WERI-Rb-1 (cell line): ENCODE results near the gene CBFB.

Experiments used
- DNase-seq: peaks from one replicate; pipeline ENCODE4 v3.0.0-alpha.2; 2020
- H3K27ac ChIP-seq: fragments of 250-450 bp; sonication (Bioruptor Pico); 2 replicates; pipeline ENCODE4 v1.5.1; 2020; ENCODE audit warnings: mild to moderate bottlenecking, moderate library complexity
- H3K27me3 ChIP-seq: fragments of 250-450 bp; sonication (Bioruptor Pico); 2 replicates; pipeline ENCODE4 v1.5.1; 2021; ENCODE audit warnings: mild to moderate bottlenecking, low read depth, moderate library complexity; ENCODE audit not compliant: insufficient read depth, severe bottlenecking
- H3K36me3 ChIP-seq: fragments of 250-450 bp; sonication (Bioruptor Pico); 2 replicates; pipeline ENCODE4 v1.5.1; 2020; ENCODE audit warnings: mild to moderate bottlenecking, moderate library complexity
- H3K4me3 ChIP-seq: 2 replicates; pipeline ENCODE4 v1.5.1; 2011; ENCODE audit warnings: low read depth, mild to moderate bottlenecking, control low read depth, low read length
- H3K9me3 ChIP-seq: fragments of 250-450 bp; sonication (Bioruptor Pico); 2 replicates; pipeline ENCODE4 v1.5.1; 2021; ENCODE audit warnings: mild to moderate bottlenecking, moderate library complexity; ENCODE audit not compliant: severe bottlenecking
- TF ChIP-seq, protein P1 (sequence below): IDR thresholded peaks from 2 replicates; pipeline ENCODE4 v1.5.1; 2011; ENCODE audit warnings: low read depth, mild to moderate bottlenecking, control low read depth, inconsistent platforms, low read length

The CBFB gene

DNA sequence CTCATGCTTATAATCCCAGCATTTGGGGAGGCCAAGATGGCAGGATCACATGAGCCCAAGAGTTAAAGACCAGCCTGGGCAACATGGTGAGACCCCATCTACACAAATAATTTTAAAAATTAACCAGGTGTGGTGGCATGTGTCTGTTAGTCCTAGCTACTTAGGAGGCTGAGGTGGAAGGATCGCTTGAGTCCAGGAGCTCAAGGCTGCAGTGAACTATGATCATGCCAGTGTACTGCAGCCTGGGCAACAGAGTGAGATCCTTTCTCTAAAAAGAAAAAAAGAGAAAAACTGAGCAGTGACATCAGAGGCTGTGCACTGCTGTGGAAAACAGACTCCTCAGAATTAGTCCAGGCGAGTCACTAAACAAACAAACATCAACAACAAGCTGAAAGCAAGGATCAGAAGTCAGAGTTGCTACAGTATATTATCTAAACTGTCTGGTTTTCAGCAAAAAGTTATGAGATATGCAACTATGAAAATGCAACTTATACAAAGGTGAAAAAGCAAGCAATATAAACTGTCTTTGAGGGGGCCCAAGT lies 39.3 kb downstream of the CBFB start:
- no peak overlapping the region for H3K27ac ChIP-seq
- H3K36me3 ChIP-seq = peaks cover 54% of the 10 kb centered on the region
- H3K4me3 ChIP-seq = no peak overlapping the region
- TF ChIP-seq, protein P1, sequence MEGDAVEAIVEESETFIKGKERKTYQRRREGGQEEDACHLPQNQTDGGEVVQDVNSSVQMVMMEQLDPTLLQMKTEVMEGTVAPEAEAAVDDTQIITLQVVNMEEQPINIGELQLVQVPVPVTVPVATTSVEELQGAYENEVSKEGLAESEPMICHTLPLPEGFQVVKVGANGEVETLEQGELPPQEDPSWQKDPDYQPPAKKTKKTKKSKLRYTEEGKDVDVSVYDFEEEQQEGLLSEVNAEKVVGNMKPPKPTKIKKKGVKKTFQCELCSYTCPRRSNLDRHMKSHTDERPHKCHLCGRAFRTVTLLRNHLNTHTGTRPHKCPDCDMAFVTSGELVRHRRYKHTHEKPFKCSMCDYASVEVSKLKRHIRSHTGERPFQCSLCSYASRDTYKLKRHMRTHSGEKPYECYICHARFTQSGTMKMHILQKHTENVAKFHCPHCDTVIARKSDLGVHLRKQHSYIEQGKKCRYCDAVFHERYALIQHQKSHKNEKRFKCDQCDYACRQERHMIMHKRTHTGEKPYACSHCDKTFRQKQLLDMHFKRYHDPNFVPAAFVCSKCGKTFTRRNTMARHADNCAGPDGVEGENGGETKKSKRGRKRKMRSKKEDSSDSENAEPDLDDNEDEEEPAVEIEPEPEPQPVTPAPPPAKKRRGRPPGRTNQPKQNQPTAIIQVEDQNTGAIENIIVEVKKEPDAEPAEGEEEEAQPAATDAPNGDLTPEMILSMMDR = no peak
- no peaks in the 10 kb centered on the region for H3K9me3 ChIP-seq
- DNase-seq = no peak
- no peaks in the 10 kb centered on the region for H3K27me3 ChIP-seq

DNA sequence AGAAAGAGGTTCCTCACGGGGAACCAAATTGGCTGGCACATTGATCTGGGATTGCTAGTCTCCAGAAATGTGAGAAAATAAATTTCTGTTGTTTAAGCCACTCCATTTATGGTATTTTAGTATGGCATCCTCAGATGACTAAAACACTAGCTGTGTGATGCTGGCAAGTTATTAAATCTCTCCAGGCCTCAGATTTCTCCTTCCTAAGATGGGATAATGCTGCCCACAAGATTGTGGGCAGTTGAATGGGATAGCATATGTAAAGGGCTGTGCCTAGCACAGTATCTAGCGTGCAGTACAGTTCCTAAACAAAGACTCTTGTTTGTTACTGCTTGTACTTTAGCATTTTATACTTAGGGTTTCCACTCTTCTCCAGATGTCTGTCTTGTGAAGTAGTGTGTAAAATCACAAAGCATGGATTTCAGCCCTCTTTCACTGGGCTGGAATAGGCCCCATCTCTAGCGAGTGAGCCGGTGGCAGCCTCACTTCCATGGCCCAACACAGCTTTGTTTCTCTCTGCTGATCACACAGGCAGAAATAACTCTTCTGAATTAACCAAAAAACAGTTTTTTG lies 42.6 kb downstream of the CBFB start:
- TF ChIP-seq, protein P1 = no peak
- peaks cover 76% of the 10 kb centered on the region for H3K36me3 ChIP-seq
- no peak for DNase-seq
- no peaks in the 10 kb centered on the region for H3K9me3 ChIP-seq
- no peak overlapping the region for H3K4me3 ChIP-seq
- no peaks in the 10 kb centered on the region for H3K27me3 ChIP-seq
- no peak overlapping the region for H3K27ac ChIP-seq

DNA sequence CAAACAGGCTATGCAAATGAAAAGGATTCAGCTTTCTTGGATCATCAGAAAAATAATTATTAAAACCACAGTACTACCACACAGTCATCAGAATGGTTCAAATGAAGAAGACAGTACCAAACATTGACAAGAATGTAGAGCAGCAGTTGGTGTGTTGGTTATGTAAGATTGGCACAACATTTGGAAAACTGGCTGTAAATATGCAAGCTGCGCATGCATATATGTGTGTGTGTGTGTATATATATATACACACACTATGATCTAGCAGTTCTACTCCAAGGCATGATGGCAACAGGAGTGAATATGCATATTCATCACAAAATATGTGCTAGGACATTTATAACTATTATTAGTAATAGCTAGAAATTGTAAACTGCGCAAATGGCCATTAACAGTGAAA lies 46.4 kb downstream of the CBFB start:
- Histone ChIP-seq H3K4me3 (no peak overlapping the region), H3K36me3 (peaks cover 51% of the 10 kb centered on the region), H3K9me3 (no peaks in the 10 kb centered on the region), H3K27me3 (no peaks in the 10 kb centered on the region), H3K27ac (no peak overlapping the region)
- no peak for DNase-seq
- TF ChIP-seq, protein P1 = no peak

DNA sequence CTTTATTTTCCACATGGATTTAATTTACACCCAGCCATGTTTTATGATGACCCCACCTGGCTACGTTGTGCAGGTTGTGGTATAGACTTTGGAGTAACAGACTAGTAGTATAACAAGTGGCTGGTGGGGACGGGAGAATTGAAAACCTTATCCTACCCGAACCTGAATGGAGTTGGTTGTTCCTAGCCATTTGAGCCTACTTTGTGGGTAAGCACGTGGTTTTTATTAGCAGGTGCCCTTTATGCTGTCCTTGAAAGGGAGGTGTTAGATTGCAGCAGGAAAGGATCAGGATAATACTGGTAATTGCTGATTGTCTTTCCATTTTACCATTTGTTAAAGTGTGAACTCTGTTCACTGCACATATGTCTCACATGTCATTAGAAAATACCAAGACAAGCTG lies 48.9 kb downstream of the CBFB start:
- Histone ChIP-seq H3K36me3 (peaks cover 39% of the 10 kb centered on the region), H3K4me3 (no peak overlapping the region), H3K27me3 (no peaks in the 10 kb centered on the region), H3K27ac (no peak overlapping the region), H3K9me3 (no peaks in the 10 kb centered on the region)
- DNase-seq = no peak
- TF ChIP-seq, protein P1 = no peak

DNA sequence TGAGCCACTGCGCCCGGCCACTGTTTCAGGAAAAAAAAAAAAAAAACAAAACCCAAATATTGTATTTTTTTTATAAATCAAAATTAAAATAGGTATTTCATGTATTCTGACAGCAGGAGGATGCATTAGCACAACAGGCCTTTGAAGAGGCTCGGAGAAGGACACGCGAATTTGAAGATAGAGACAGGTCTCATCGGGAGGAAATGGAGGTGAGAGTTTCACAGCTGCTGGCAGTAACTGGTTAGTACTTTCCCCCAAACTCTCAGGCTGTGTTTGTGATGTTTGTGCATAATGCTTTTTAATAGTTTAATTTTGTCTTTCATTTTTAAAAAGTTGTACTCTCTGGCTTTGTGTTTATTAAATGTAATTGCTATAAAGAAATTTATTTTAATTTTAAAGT lies 53.2 kb downstream of the CBFB start:
- Histone ChIP-seq H3K4me3 (no peak overlapping the region), H3K36me3 (peaks cover 32% of the 10 kb centered on the region)
- TF ChIP-seq, protein P1 = no peak

DNA sequence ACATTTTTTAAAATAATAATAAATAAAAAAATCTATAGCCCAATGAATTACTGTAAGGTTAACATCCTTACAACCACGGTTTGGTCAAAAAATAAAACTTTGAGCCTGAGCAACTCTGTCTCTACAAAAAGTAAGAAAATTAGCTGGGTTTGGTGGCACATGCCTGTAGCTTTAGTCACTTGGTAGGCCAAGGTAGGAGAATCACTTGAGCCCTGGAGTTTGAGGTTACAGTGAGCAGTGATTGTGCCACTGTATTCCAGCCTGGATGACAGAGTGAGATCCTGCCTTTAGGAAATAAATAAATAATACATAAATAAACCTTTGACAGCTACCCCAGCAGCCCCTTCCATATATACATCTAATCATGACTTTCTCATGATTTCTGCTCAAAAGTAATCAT lies 53.9 kb downstream of the CBFB start:
- no peak overlapping the region for H3K4me3 ChIP-seq
- no peak overlapping the region for H3K27ac ChIP-seq

More for the DNA sequence above, 53.2 kb downstream of the CBFB start:
- Histone ChIP-seq H3K27me3 (no peaks in the 10 kb centered on the region), H3K27ac (no peak overlapping the region), H3K9me3 (no peaks in the 10 kb centered on the region)
- no peak for DNase-seq

More for the DNA sequence above, 53.9 kb downstream of the CBFB start:
- Histone ChIP-seq H3K36me3 (peaks cover 30% of the 10 kb centered on the region), H3K27me3 (no peaks in the 10 kb centered on the region), H3K9me3 (no peaks in the 10 kb centered on the region)
- no peak for DNase-seq
- TF ChIP-seq, protein P1 = no peak
